K562 (cell line): ENCODE results near the gene RIOK3. TPM values are rescaled to one million over a fixed set of nuclear protein-coding genes. Genes with fewer than 3 reads are reported as not detected.

Source experiments
- ATAC-seq: fragments of 200-7000 bp; cut with Tn5 transposase; 3 replicates; pipeline ENCODE4 v1.9.1; 2020; ENCODE audit warnings: moderate library complexity
- BruUV-seq: library from RNA; stranded (reverse); fragments of 400-500 nt; replicated peaks from 2 replicates; lab custom pipeline; 2021; lab: Mats Ljungman, UMichigan
- CTCF ChIA-PET: fragments of 300-600 bp; formaldehyde crosslinking; extraction: SDS; loops from one replicate; lab custom pipeline; 2021; ENCODE audit warnings: low intra/inter-chr PET ratio; lab: Yijun Ruan, JAX
- POLR2A ChIA-PET: fragments of 300-600, 350-650 bp; sonication (Branson Sonifier 250); formaldehyde crosslinking; extraction: SDS; loops from one replicate; lab custom pipeline; 2021; ENCODE audit warnings: antibody characterized with exemption, inconsistent platforms; lab: Yijun Ruan, JAX
- DNase-seq, 4 experiments: peaks; one replicate each; pipeline versions ENCODE4 v3.0.0 to v3.0.0-alpha.2; 2011 to 2018; ENCODE audit warnings: low spot score in 3 of 4, mixed read lengths in 3 of 4; ENCODE audit errors: extremely low read depth in 1 of 4
- FAIRE-seq: peaks from 2 replicates; lab custom pipeline; 2011; peaks lifted over from hg19 to GRCh38; lab: Jason Lieb, UNC
- H2AFZ ChIP-seq: 2 replicates; pipeline ENCODE4 v1.6.0; 2011; ENCODE audit warnings: low read depth, low read length, control low read depth, inconsistent platforms
- H3K27ac ChIP-seq: fragments of 200-600 bp; 3 replicates; pipeline ENCODE4 v1.8.0; 2011; ENCODE audit warnings: low read depth, mild to moderate bottlenecking, control low read depth, inconsistent platforms, low read length, moderate library complexity, mixed read lengths; ENCODE audit errors: extremely low read depth
- H3K27me3 ChIP-seq, 2 experiments: fragments of 300-600 bp in 1 of 2; 2 replicates in 1 of 2; 3 replicates in 1 of 2; pipeline versions ENCODE4 v1.6.0 to v1.8.0; 2011; ENCODE audit warnings: inconsistent platforms in 2 of 2, low read length in 2 of 2, mild to moderate bottlenecking in 1 of 2, mixed read lengths in 1 of 2, moderate library complexity in 1 of 2; ENCODE audit not compliant: control insufficient read depth in 2 of 2, insufficient read depth in 2 of 2
- H3K36me3 ChIP-seq: fragments of 300-600 bp; 3 replicates; pipeline ENCODE4 v1.8.0; 2011; ENCODE audit warnings: mild to moderate bottlenecking, low read length, inconsistent platforms; ENCODE audit not compliant: control insufficient read depth, insufficient read depth
- H3K4me1 ChIP-seq, 2 experiments: fragments of 200-600 bp in 1 of 2; replicated peaks in 1 of 2; 2 replicates in 1 of 2; 3 replicates in 1 of 2; pipeline versions ENCODE4 v1.5.1 to v1.8.0; 2011; ENCODE audit warnings: inconsistent platforms in 2 of 2, low read length in 2 of 2, mild to moderate bottlenecking in 1 of 2, mixed read lengths in 1 of 2, moderate library complexity in 1 of 2; ENCODE audit not compliant: control insufficient read depth in 2 of 2, insufficient read depth in 2 of 2
- H3K4me2 ChIP-seq: 2 replicates; pipeline ENCODE4 v1.6.1; 2011; ENCODE audit warnings: low read length, control low read depth, inconsistent platforms, mixed read lengths; ENCODE audit not compliant: insufficient read depth
- H3K4me3 ChIP-seq: fragments of 200-600 bp; sonication (generic), shearing (Covaris generic); 2 replicates; pipeline ENCODE4 v1.5.1; 2016; ENCODE audit warnings: control low read depth, inconsistent platforms
- H3K79me2 ChIP-seq: fragments of 200-600 bp; 3 replicates; pipeline ENCODE4 v1.8.0; 2011; ENCODE audit warnings: low read length, inconsistent platforms; ENCODE audit not compliant: control insufficient read depth, insufficient read depth
- H3K9ac ChIP-seq, 2 experiments: 2 replicates each; pipeline versions ENCODE4 v1.6.0 to v1.6.1; 2011; ENCODE audit warnings: low read depth in 2 of 2, low read length in 2 of 2, control low read depth in 1 of 2, inconsistent platforms in 1 of 2, mild to moderate bottlenecking in 1 of 2, mixed read lengths in 1 of 2; ENCODE audit not compliant: insufficient read depth in 1 of 2
- H3K9me1 ChIP-seq: one replicate; pipeline ENCODE4 v1.6.0; 2011; ENCODE audit warnings: inconsistent platforms, mild to moderate bottlenecking, low read length, moderate library complexity; ENCODE audit not compliant: control insufficient read depth, insufficient read depth
- H3K9me3 ChIP-seq: replicated peaks from 2 replicates; pipeline ENCODE4 v1.5.1; 2011; ENCODE audit warnings: low read depth, low read length, inconsistent platforms; ENCODE audit not compliant: control insufficient read depth, insufficient read depth
- H4K20me1 ChIP-seq: replicated peaks from 2 replicates; pipeline ENCODE4 v1.6.1; 2011; ENCODE audit warnings: low read length, inconsistent platforms, mixed read lengths; ENCODE audit not compliant: control insufficient read depth, insufficient read depth
- ETV5 ChIP-seq: sonication (generic); formaldehyde crosslinking; IDR thresholded peaks from 2 replicates; pipeline ENCODE4 v1.4.0; 2020; ENCODE audit warnings: low read depth, mild to moderate bottlenecking, missing genetic modification reagents
- ILF3 ChIP-seq: fragments of 450-650 bp; IDR thresholded peaks from 2 replicates; pipeline ENCODE4 v1.6.1; 2018; ENCODE audit warnings: antibody characterized with exemption, mild to moderate bottlenecking, moderate library complexity, borderline replicate concordance
- MCM7 ChIP-seq, 2 experiments: fragments of 450-650 bp; IDR thresholded peaks; 2 replicates each; pipeline ENCODE4 v1.6.1; 2016 to 2018
- MYBL2 ChIP-seq, 2 experiments: fragments of 450-650 bp in 1 of 2; sonication (generic) in 1 of 2; formaldehyde crosslinking in 1 of 2; IDR thresholded peaks; 2 replicates each; pipeline versions ENCODE4 v1.6.1 to v1.8.1; 2017 to 2022; ENCODE audit warnings: borderline replicate concordance in 1 of 2, inconsistent platforms in 1 of 2, low read depth in 1 of 2, mild to moderate bottlenecking in 1 of 2, missing genetic modification reagents in 1 of 2, moderate library complexity in 1 of 2
- NCOA4 ChIP-seq: fragments of 450-650 bp; IDR thresholded peaks from 2 replicates; pipeline ENCODE4 v1.6.1; 2018; ENCODE audit warnings: mild to moderate bottlenecking; ENCODE audit not compliant: partially characterized antibody
- NR2F6 ChIP-seq: fragments of 450-650 bp; formaldehyde crosslinking; IDR thresholded peaks from 2 replicates; pipeline ENCODE4 v1.4.0; 2020; ENCODE audit warnings: mild to moderate bottlenecking
- SFPQ ChIP-seq: fragments of 200-400 bp; formaldehyde crosslinking; IDR thresholded peaks from 2 replicates; pipeline ENCODE4 v1.6.1; 2017; ENCODE audit warnings: mild to moderate bottlenecking, low read depth, low read length, moderate library complexity
- TARDBP ChIP-seq: fragments of 450-650 bp; IDR thresholded peaks from 2 replicates; pipeline ENCODE4 v1.6.1; 2016
- TCF7 ChIP-seq: sonication (generic); IDR thresholded peaks from 2 replicates; pipeline ENCODE4 v1.6.1; 2016; ENCODE audit warnings: antibody characterized with exemption, borderline replicate concordance
- ZC3H4 ChIP-seq: sonication (generic); formaldehyde crosslinking; IDR thresholded peaks from 2 replicates; pipeline ENCODE4 v1.9.0; 2021; ENCODE audit warnings: missing genetic modification reagents, borderline replicate concordance
- ZFP36 ChIP-seq: fragments of 150-350 bp; IDR thresholded peaks from 2 replicates; pipeline ENCODE4 v1.6.1; 2018; ENCODE audit warnings: low read length, low read depth; ENCODE audit not compliant: partially characterized antibody
- ZFPM2 ChIP-seq: fragments of 250-450 bp; sonication (Bioruptor Pico); IDR thresholded peaks from 2 replicates; pipeline ENCODE4 v1.5.1; 2022; ENCODE audit warnings: mild to moderate bottlenecking
- ZNF253 ChIP-seq: fragments of 250-450 bp; sonication (Bioruptor Pico); conservative IDR thresholded peaks from 2 replicates; pipeline ENCODE4 v1.6.1; 2021; ENCODE audit warnings: mild to moderate bottlenecking
- ZNF311 ChIP-seq: fragments of 250-450 bp; sonication (Bioruptor Pico); IDR thresholded peaks from 2 replicates; pipeline ENCODE4 v1.4.0; 2020; ENCODE audit warnings: mild to moderate bottlenecking, moderate library complexity
- WGBS: fragments of 100-300 bp; shearing (Covaris generic); methylation state at CpG from one replicate; pipeline ENCODE4 v1.1.6; 2016; ENCODE audit warnings: low coverage, mixed read lengths; ENCODE audit not compliant: insufficient coverage; ENCODE audit errors: missing lambda C conversion rate; 5-methylcytosine and 5-hydroxymethylcytosine counted together
- in situ Hi-C: fragments of 300-500 bp; cut with MboI; formaldehyde crosslinking; loops from 4 replicates; pipeline ENCODE4 v1.15.0; 2018; ENCODE audit warnings: inconsistent platforms, mixed read lengths
- intact Hi-C: fragments of 100-400 bp; cut with micrococcal nuclease; formaldehyde crosslinking; loops from 2 replicates; pipeline ENCODE4 v1.14.2; 2022
- polyA plus RNA-seq, 8 experiments: library from polyadenylated mRNA; depleted of rRNA in 4 of 8; stranded (reverse) in 5 of 8; unstranded in 3 of 8; fragments of >200 nt; fragmentation: Nextera tagmentation in 2 of 8; fragmentation: Illumina TruSeq in 1 of 8; extraction: Ambion mirVana in 2 of 8; extraction: Trizol in 1 of 8; gene quantifications; 2 replicates each; pipeline versions ENCODE4 v1.2.1 to v1.2.3, GENCODE V29; 2011 to 2014; ENCODE audit warnings: inconsistent platforms in 1 of 8, missing spikeins in 1 of 8
- total RNA-seq, 7 experiments: library from RNA; depleted of rRNA in 6 of 7; stranded (reverse); fragments of >200 nt in 6 of 7; fragmentation: Illumina TruSeq in 2 of 7; extraction: Trizol in 2 of 7; gene quantifications; 2 replicates each; pipeline versions ENCODE4 v1.2.1 to v1.2.3, GENCODE V29; 2011 to 2021; ENCODE audit warnings: low replicate concordance in 1 of 7
- TF ChIP-seq, protein P1 (sequence below): fragments of 450-650 bp; formaldehyde crosslinking; IDR thresholded peaks from 2 replicates; pipeline ENCODE4 v1.4.0; 2020; ENCODE audit warnings: mild to moderate bottlenecking, moderate library complexity
- TF ChIP-seq, protein P2 (sequence below), 2 experiments: fragments of 450-650 bp in 1 of 2; IDR thresholded peaks; 2 replicates each; pipeline ENCODE4 v1.6.1; 2011 to 2017; ENCODE audit warnings: low read depth in 2 of 2, antibody characterized with exemption in 1 of 2, borderline replicate concordance in 1 of 2, low read length in 1 of 2, mild to moderate bottlenecking in 1 of 2, mixed read lengths in 1 of 2; ENCODE audit not compliant: control insufficient read depth in 1 of 2

The RIOK3 gene
- total and polyA plus RNA-seq, 9 of the 15 experiments (the other 6 are each of a cell fraction or from before 2014, with no cell fraction given): 21.4 to 89.5 (median 62.9) TPM

DNA sequence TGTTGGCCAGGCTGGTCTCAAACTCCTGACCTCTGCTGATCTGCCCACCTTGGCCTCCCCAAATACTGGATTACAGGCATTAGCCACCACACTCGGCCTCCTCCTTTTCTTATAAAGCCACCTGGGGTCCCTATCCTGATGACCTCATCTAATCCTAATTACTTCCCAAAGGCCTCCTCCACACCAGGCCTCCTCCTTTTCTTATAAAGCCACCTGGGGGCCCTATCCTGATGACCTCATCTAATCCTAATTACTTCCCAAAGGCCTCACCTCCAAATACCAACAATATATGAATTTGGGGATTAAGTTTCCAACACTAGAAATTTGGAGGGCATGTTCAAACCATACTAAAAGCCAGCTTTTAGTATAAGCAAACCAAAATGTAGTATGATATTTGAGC, 40.6 kb downstream of the RIOK3 start:
- H3K27me3 ChIP-seq: no peaks in the 10 kb centered on the region
- BruUV-seq: no TSS peak
- H3K4me3 ChIP-seq: no peak overlapping the region
- H3K79me2 ChIP-seq: no peaks in the 10 kb centered on the region
- H3K4me1 ChIP-seq: peaks cover 0 to 1% of the 10 kb centered on the region in 2 experiments; a peak in 3 of 5 replicates
- TF ChIP-seq NCOA4 (no peak), ZNF311 (no peak), MCM7 (IDR thresholded peaks at IDR 0.05) (no peak), ILF3 (no peak), SFPQ (no peak), NR2F6 (CRISPR knock-in tag) (no peak), ZFP36 (no peak), TCF7 (no peak), ETV5 (no peak), TARDBP (no peak), ZC3H4 (CRISPR knock-in tag) (no peak), ZFPM2 (CRISPR knock-in tag) (no peak), MYBL2 (IDR thresholded peaks at IDR 0.05; ENCODE audit: low read depth) (no peak), MYBL2 (CRISPR knock-in tag; IDR thresholded peaks at IDR 0.05; ENCODE audit: borderline replicate concordance) (no peak), ZNF253 (no peak)
- TF ChIP-seq, protein P1, sequence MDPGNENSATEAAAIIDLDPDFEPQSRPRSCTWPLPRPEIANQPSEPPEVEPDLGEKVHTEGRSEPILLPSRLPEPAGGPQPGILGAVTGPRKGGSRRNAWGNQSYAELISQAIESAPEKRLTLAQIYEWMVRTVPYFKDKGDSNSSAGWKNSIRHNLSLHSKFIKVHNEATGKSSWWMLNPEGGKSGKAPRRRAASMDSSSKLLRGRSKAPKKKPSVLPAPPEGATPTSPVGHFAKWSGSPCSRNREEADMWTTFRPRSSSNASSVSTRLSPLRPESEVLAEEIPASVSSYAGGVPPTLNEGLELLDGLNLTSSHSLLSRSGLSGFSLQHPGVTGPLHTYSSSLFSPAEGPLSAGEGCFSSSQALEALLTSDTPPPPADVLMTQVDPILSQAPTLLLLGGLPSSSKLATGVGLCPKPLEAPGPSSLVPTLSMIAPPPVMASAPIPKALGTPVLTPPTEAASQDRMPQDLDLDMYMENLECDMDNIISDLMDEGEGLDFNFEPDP (CRISPR knock-in tag): no peak
- TF ChIP-seq, protein P2, sequence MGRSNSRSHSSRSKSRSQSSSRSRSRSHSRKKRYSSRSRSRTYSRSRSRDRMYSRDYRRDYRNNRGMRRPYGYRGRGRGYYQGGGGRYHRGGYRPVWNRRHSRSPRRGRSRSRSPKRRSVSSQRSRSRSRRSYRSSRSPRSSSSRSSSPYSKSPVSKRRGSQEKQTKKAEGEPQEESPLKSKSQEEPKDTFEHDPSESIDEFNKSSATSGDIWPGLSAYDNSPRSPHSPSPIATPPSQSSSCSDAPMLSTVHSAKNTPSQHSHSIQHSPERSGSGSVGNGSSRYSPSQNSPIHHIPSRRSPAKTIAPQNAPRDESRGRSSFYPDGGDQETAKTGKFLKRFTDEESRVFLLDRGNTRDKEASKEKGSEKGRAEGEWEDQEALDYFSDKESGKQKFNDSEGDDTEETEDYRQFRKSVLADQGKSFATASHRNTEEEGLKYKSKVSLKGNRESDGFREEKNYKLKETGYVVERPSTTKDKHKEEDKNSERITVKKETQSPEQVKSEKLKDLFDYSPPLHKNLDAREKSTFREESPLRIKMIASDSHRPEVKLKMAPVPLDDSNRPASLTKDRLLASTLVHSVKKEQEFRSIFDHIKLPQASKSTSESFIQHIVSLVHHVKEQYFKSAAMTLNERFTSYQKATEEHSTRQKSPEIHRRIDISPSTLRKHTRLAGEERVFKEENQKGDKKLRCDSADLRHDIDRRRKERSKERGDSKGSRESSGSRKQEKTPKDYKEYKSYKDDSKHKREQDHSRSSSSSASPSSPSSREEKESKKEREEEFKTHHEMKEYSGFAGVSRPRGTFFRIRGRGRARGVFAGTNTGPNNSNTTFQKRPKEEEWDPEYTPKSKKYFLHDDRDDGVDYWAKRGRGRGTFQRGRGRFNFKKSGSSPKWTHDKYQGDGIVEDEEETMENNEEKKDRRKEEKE (IDR thresholded peaks at IDR 0.05; ENCODE audit: borderline replicate concordance in 1 of 2, control insufficient read depth in 1 of 2, low read depth in 2 of 2, low read length in 1 of 2): no peak
- ATAC-seq (no peak), DNase-seq (no peak), FAIRE-seq (no peak)
- intact Hi-C loops: no loop called here
- no peaks in the 10 kb centered on the region for H3K36me3 ChIP-seq
- no peaks in the 10 kb centered on the region; the same call in 1 of the 2 replicates for H3K9me3 ChIP-seq
- no peak overlapping the region for H3K4me2 ChIP-seq
- 17% methylated on average over 1 of the region's 1 CpG for WGBS
- no peaks in the 10 kb centered on the region for H4K20me1 ChIP-seq
- H3K27ac ChIP-seq: no peak overlapping the region
- no peaks in the 10 kb centered on the region for H3K9me1 ChIP-seq
- ChIA-PET POLR2A (interaction anchor here (0.6 kb wide), 1 partner anchor 78 kb away, joined by 3 read pairs; no protein-coding TSS in a partner anchor), CTCF (interaction anchor here (0.7 kb wide), 1 partner anchor 363 kb away, joined by 3 read pairs; no protein-coding TSS in a partner anchor)
- no peak overlapping the region for H3K9ac ChIP-seq
- H2AFZ ChIP-seq: no peak overlapping the region
- in situ Hi-C loops: no loop called here
